ENCODE measurements around the gene PDE6A.
"Not testable (repeated sequence)": the region's sequence is repeated elsewhere in the genome, so short reads cannot be mapped to it uniquely, and the experiment has no call there.

The PDE6A gene

GRCh38 chr5:149892594-149892993 lies 52.0 kb downstream of the PDE6A start:
- FAIRE-seq = no peak

DNA sequence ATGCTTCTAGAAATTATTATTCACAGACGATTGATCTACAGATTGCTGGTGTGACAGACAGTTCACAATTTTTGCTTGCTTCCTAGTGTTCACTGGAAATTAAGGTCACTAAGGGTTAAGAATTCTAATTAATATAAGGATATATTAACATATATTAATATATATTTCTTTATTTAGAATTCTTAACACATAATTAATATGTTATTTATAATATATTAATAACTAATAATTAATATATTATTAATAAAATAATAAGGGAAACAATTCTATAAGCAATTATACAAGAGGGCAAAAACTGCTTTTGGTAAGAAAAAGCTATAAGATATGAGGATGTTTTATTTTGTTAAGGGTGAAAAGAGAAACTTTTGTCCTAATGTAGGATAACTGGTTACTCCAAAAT lies 56.3 kb downstream of the PDE6A start:
- FAIRE-seq = no peak

GRCh38 chr5:149887622-149888183 lies 56.9 kb downstream of the PDE6A start:
- FAIRE-seq = no peak

GRCh38 chr5:149886692-149887470 lies 57.7 kb downstream of the PDE6A start:
- FAIRE-seq = no peak

DNA sequence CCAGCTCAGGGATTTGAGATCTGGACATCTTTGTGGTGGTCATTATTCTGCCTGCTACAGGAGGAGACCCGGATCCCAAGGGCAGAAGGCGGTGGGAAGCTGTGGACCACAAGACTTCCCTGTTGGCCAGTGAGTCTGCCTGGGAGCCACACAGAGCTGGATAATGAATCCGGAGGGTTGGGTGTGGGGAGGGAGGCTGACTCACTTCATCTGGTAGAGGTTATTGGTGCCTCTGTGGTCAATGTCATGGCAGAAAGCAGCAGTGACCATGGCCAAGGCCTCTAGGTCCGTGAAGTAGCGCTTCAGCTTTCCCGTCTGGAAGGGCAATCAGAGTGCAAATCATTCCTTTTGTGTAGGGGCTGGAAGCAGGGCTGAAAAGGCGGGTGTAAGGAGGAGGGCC lies 58.5 kb downstream of the PDE6A start:
- no peak for FAIRE-seq

DNA sequence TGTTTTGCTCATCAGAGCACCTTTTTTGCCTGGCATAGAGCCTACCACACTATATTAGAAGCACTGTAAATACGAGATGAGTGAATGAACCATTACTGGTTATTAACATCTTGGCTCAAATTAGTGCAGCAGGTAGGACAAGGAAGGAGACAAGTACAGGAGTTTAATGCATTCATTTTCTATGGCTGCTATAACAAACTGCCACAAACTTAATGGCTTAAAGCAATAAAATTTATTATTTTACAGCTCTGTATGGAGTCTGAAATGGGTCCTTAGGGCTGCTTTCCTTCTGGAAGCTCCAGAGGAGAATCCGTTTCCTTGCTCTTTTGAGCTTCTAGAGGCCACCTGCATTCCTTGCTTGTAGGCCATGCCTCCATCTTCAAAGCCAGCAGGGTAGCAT lies 59.1 kb downstream of the PDE6A start:
- FAIRE-seq = no peak

GRCh38 chr5:149883550-149883949 lies 61.0 kb downstream of the PDE6A start:
- no peak for FAIRE-seq

DNA sequence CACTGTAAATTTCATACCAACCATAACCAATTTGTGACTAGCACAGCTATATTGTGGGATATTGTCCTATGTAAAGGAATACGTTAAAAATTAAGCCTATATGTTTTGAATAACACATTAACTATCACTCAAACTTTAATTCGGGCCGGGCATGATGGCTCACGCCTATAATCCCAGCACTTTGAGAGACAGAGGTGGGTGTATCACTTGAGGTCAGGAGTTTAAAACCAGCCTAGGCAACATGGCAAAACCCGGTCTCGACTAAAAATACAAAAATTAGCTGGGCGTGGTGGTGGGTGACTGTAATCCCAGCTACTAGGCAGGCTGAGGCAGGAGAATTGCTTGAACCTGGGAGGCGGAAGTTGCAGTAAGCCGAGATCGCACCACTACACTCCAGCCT lies 62.0 kb downstream of the PDE6A start:
- FAIRE-seq = not testable (repeated sequence)

DNA sequence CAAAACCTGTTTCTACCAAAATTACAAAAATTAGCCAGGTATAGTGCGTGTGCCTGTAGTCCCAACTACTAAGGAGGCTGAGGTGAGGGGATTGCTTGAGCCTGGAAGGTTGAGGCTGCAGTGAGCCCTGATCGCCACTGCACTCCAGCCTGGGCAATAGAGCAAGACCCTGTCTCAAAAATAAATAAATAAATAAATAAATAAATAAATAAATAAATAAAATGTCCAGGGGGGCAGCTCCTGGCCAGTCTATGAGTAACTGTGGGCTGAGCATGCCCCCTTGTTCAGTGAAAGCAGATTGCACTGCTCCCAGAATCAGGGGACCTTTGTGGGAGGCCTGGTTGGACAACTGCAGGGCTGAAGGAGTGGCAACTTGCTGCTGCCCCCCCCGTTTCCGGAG lies 62.7 kb downstream of the PDE6A start:
- FAIRE-seq = no peak

GRCh38 chr5:149881069-149881622 lies 63.4 kb downstream of the PDE6A start:
- FAIRE-seq = no peak

DNA sequence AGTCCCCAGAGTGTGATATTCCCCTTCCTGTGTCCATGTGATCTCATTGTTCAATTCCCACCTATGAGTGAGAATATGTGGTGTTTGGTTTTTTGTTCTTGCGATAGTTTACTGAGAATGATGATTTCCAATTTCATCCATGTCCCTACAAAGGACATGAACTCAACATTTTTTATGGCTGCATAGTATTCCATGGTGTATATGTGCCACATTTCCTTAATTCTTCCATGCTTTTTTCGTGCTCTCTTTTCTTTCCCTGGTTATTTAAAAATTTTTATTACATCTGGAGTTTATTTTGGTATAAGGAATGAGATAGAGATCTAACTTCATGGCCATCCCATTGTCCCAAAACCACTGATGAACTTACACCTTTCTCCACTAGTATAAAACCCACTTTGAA lies 65.0 kb downstream of the PDE6A start:
- FAIRE-seq = not testable (repeated sequence)

DNA sequence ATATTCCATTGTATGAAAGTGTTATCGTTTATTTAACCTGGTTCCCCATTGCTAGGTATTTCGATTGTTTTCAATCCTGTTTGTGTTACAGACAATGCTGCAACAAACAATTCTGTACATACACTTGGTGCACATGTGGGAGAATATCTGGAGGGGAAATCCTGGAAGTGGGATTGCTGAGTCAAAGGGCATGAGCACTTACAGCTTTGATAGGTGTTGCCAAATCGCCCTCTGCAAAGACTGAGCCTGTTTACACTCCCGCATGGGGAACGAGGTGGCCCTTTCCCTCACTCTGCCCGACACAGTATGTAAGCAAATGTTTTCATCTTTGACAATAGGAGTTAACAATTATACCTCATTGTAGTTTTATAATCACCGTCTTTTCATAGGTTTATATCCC lies 66.2 kb downstream of the PDE6A start:
- FAIRE-seq = no peak

DNA sequence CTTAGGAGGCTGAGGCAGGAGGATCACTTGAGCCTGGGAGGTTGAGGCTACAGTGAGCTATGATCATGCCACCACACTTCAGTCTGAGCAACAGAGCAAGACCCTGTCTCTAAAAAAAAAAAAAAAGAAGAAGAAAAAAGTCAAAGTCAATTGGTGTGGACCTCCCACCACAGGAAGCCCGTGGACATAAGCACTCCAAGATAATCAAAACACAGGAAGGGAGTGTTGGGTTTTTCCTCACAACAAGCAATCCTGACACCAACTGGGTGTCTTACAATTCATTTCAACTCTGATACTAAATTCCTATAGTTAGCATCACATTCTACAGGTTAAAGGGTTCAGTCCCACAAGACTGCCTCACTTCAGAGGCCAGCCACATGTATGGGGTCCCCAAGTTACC lies 70.7 kb downstream of the PDE6A start:
- no peak for FAIRE-seq

DNA sequence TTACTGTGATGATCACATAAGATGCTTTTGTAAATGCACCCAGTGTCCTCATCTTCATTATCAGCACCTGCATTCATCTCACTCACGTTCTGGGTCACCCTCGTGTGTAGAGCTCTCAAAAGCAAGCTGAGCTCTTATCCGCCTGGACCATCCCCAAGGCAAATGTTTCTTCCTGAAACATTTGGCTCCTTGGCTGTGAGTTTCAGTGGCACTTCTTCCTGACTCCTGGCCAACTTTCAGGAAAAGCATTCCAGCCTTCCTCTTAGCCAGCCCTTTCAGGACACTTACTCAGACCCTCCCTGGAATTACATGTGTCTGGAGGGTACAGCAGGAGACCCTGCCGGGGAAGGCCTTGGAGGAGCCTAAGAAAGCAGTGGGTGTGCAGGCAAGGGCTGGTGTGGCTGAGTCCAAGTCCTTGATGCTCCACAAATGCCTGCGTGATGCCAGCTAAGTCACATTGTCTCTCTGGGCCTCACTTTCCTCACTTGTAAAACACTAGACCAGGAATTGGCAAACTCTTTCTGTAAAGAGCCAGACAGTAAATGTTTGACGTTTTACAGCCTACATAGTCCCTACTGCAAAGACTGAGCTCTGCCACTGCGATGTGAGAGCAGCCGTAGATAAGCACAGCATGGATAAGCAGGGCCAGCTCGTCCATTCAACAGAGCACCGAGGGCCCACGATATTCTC lies 72.1 kb downstream of the PDE6A start:
- no peak for FAIRE-seq

DNA sequence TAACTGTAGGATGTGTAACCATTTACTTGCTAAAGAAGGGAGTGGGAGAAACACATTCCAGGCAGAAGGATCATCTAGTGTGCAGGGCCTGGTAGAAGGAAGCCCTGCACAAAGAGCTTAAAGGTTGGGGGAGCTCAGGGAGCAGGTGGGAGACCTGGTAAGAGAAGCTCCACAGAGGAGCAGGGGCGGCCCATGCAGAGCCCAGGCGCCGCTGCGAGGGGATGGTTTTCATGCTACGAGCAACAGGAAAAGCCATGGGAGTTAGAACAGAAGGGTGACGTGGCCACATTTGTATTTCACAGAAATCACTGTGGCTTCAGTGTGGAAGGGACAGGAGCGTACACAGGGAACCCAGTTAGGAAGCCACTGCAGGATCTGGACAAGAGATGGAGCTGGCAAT lies 73.1 kb downstream of the PDE6A start:
- no peak for FAIRE-seq

GRCh38 chr5:149870697-149871096 lies 73.9 kb downstream of the PDE6A start:
- FAIRE-seq = no peak

- no peak for FAIRE-seq
Observed at GRCh38 chr5:149870232-149870631, 74.4 kb downstream of the PDE6A start.

DNA sequence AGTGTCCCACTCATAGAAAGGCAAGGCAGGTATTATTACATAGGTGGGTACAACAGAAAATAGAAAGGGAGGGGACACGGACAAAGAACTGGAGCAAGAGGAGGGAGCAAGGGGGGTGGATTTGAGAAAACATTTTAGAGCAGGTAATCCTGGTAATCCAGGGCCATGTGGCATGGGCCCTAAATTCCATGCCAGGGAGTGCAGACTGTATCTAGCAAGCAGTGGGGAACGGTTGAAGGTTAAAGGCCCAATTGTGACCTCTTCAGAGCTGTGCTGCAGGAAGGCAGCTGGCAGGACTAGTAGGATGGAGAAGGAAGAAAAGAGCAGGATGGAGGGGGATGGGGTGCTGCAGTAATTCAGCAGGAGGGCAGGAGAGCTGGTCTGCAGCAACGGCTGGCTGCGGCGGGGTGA lies 75.2 kb downstream of the PDE6A start:
- no peak for FAIRE-seq

- no peak for FAIRE-seq
Observed at GRCh38 chr5:149865746-149866145, 78.8 kb downstream of the PDE6A start.

- FAIRE-seq = no peak
Observed at GRCh38 chr5:149863830-149864229, 80.8 kb downstream of the PDE6A start.

DNA sequence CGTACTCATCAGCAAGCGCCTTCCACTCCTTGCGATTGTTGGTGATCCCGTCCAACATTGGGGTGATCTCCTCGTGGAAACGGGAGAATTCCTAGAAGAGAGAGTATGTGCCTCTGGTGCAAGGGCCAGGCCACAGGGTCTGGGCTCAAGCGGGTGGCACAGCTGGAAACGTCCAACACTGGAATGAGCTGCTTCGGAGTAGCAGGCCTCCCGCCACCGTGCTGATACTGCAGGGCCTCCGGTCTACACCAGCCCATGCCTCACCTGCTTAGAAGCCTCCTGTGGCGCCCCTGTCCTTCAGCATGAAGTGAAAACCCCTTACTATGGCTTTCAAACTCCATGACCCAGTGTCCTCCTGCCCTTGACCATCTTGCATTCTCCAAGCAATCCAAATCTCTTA lies 81.4 kb downstream of the PDE6A start:
- no peak for FAIRE-seq

- FAIRE-seq = no peak
Observed at GRCh38 chr5:149860801-149861322, 83.7 kb downstream of the PDE6A start.

DNA sequence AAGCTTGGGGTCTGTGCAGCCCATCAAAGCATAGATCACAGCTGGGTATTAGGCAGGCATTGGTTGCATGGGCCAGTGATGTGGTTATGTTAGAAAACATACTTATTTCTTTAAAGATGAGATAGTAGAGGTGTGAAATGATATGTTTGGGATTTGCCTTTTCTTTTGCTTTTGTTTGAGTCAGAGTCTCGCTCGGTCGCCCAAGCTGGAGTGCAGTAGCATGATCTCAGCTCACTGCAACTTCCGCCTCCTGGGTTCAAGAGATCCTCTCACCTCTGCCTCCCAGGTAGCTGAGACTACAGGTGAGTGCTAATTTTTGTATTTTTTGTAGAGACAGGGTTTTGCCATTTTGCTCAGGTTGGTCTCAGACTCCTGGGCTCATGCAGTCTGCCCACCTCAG lies 84.8 kb downstream of the PDE6A start:
- no peak for FAIRE-seq

DNA sequence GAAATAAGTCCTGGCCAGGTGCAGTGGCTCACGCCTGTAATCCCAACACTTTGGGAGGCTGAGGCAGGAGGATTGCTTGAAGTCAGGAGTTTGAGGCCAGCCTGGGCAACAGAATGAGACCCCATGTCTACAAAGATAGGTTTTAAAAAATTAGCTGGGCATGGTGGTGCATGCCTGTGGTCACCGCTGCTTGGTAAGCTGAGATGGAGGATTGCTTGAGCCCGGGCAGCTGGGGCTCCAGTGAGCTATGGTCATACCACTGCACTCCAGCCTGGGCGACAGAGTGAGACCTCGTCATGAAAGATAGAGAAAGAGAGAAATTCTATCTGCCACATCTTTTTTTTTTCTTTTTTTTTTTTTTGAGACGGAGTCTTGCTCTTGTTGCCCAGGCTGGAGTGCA lies 86.1 kb downstream of the PDE6A start:
- FAIRE-seq = not testable (repeated sequence)
